B cell (primary cell): Measurements from ENCODE around the gene KRTDAP. TPM values are rescaled to one million over a fixed set of nuclear protein-coding genes. Genes with fewer than 3 reads are reported as not detected.

Source experiments
- ATAC-seq: fragments of 200-7000 bp; cut with Tn5 transposase; one replicate; pipeline ENCODE4 v1.10.0; 2021; ENCODE audit warnings: low read depth, mild to moderate bottlenecking, moderate number of reproducible peaks, moderate library complexity
- CTCF ChIA-PET: fragments of 350-600 bp; sonication (Branson Sonifier 250); formaldehyde crosslinking; loops from one replicate; lab custom pipeline; 2021; ENCODE audit warnings: antibody characterized with exemption, inconsistent platforms; lab: Charles Lee
- POLR2A ChIA-PET: fragments of 350-600 bp; sonication (Branson Sonifier 250); formaldehyde crosslinking; loops from one replicate; lab custom pipeline; 2021; ENCODE audit warnings: antibody characterized with exemption; lab: Charles Lee
- DNase-seq: peaks from one replicate; pipeline ENCODE4 v3.0.0; 2013
- H2AFZ ChIP-seq: 2 replicates; pipeline ENCODE4 v1.6.1; 2012; ENCODE audit warnings: mild to moderate bottlenecking, low read depth, low read length; ENCODE audit not compliant: insufficient read depth, poor library complexity, severe bottlenecking
- H3K27ac ChIP-seq, 2 donors: 1 replicate in 1 of 2; 2 replicates in 1 of 2; pipeline ENCODE4 v1.5.1; 2012 to 2013; ENCODE audit warnings: low read length in 2 of 2, mild to moderate bottlenecking in 2 of 2, moderate library complexity in 1 of 2
- H3K27me3 ChIP-seq, 4 experiments: fragments of 200-600 bp in 1 of 4; sonication (generic) in 1 of 4; replicated peaks in 1 of 4; 1 replicate in 2 of 4; 2 replicates in 2 of 4; pipeline versions ENCODE4 v1.6.1 to v1.7.0; 2013 to 2016; ENCODE audit warnings: low read length in 3 of 4, mild to moderate bottlenecking in 2 of 4, mixed read lengths in 1 of 4, moderate library complexity in 1 of 4; ENCODE audit not compliant: insufficient read depth in 4 of 4, control insufficient read depth in 3 of 4; ENCODE audit errors: control extremely low read depth in 1 of 4
- H3K36me3 ChIP-seq, 2 experiments: replicated peaks in 1 of 2; 1 replicate in 1 of 2; 2 replicates in 1 of 2; pipeline versions ENCODE4 v1.6.1 to v1.7.1; 2013; ENCODE audit warnings: low read length in 1 of 2; ENCODE audit not compliant: insufficient read depth in 2 of 2, control insufficient read depth in 1 of 2; ENCODE audit errors: control extremely low read depth in 1 of 2, extremely low read depth in 1 of 2
- H3K4me1 ChIP-seq, 2 donors: fragments of 200-600 bp in 1 of 2; sonication (generic) in 1 of 2; 1 replicate in 1 of 2; 2 replicates in 1 of 2; pipeline versions ENCODE4 v1.5.1 to v1.6.1; 2013 to 2017; ENCODE audit warnings: low read length in 2 of 2; ENCODE audit not compliant: control insufficient read depth in 2 of 2, insufficient read depth in 2 of 2
- H3K4me2 ChIP-seq: replicated peaks from 2 replicates; pipeline ENCODE3; 2012; ENCODE audit warnings: mild to moderate bottlenecking, low read depth, low read length; ENCODE audit not compliant: poor library complexity, severe bottlenecking
- H3K4me3 ChIP-seq, 5 experiments: fragments of 200-600 bp in 1 of 5; sonication (generic) in 1 of 5; 1 replicate in 3 of 5; 2 replicates in 2 of 5; pipeline versions ENCODE4 v1.5.1 to v1.7.0; 2011 to 2016; ENCODE audit warnings: low read length in 4 of 5, mild to moderate bottlenecking in 4 of 5, low read depth in 2 of 5, control low read depth in 1 of 5, moderate library complexity in 1 of 5; ENCODE audit not compliant: insufficient read depth in 1 of 5; ENCODE audit errors: control extremely low read depth in 1 of 5, extremely low read depth in 1 of 5
- H3K79me2 ChIP-seq: fragments of 200-600 bp; sonication (generic); one replicate; pipeline ENCODE4 v1.6.0; 2016; ENCODE audit warnings: low read length; ENCODE audit not compliant: control insufficient read depth, insufficient read depth
- H3K9ac ChIP-seq: fragments of 200-600 bp; sonication (generic); 2 replicates; pipeline ENCODE4 v1.6.1; 2017; ENCODE audit warnings: mild to moderate bottlenecking, low read length, moderate library complexity
- H3K9me3 ChIP-seq, 3 donors: one replicate each; pipeline versions ENCODE4 v1.6.1 to v1.7.1; 2013; ENCODE audit warnings: low read length in 2 of 3; ENCODE audit not compliant: control insufficient read depth in 2 of 3, insufficient read depth in 1 of 3; ENCODE audit errors: control extremely low read depth in 1 of 3
- H4K20me1 ChIP-seq: 2 replicates; pipeline ENCODE4 v1.6.0; 2012; ENCODE audit warnings: mild to moderate bottlenecking, low read length; ENCODE audit not compliant: insufficient read depth, control insufficient read depth, poor library complexity, severe bottlenecking
- H3K27ac Mint-ChIP-seq: one replicate; pipeline ENCODE4 v1.8.0; 2021; ENCODE audit warnings: mixed read lengths
- H3K27me3 Mint-ChIP-seq: one replicate; pipeline ENCODE4 v1.8.0; 2021; ENCODE audit warnings: mixed read lengths
- H3K4me1 Mint-ChIP-seq: one replicate; pipeline ENCODE4 v1.8.0; 2021; ENCODE audit warnings: mixed read lengths
- H3K4me3 Mint-ChIP-seq: one replicate; pipeline ENCODE4 v1.8.0; 2021; ENCODE audit warnings: mixed read lengths
- H3K9me3 Mint-ChIP-seq: one replicate; pipeline ENCODE4 v1.8.0; 2022; ENCODE audit warnings: mixed read lengths; ENCODE audit not compliant: insufficient read depth
- CTCF ChIP-seq: fragments of 200-600 bp; IDR thresholded peaks from one replicate; pipeline ENCODE4 v1.8.0; 2022; ENCODE audit warnings: antibody characterized with exemption, mild to moderate bottlenecking
- EZH2 ChIP-seq: IDR thresholded peaks from 2 replicates; pipeline ENCODE4 v1.6.1; 2012; ENCODE audit warnings: borderline replicate concordance, low read depth, mild to moderate bottlenecking, moderate library complexity, low read length; ENCODE audit not compliant: insufficient read depth, poor library complexity, severe bottlenecking
- WGBS: methylation state at CpG from one replicate; pipeline ENCODE4 v1.1.5; 2013; ENCODE audit warnings: missing lambda C conversion rate; ENCODE audit not compliant: insufficient coverage; 5-methylcytosine and 5-hydroxymethylcytosine counted together
- intact Hi-C: fragments of 100-400 bp; cut with micrococcal nuclease; formaldehyde crosslinking; loops from one replicate; pipeline ENCODE4 v1.10.0; 2022
- polyA plus RNA-seq: library from polyadenylated mRNA; depleted of rRNA; stranded (reverse); fragments of >200 nt; gene quantifications from 2 replicates; pipeline ENCODE4 v1.2.3, GENCODE V29; 2012
- total RNA-seq, 2 donors: library from RNA; stranded (reverse); fragments of 120-200 nt in 1 of 2; gene quantifications; 1 replicate in 1 of 2; 2 replicates in 1 of 2; pipeline versions ENCODE4 v1.2.3 to v1.2.4, GENCODE V29; 2013 to 2022

KRTDAP gene
- total and polyA plus RNA-seq, 2 donors (not counting 1 experiment from before 2014, with no cell fraction given), result not detected

- H4K20me1 ChIP-seq, result no peaks in the 10 kb centered on the region
- no peak for ATAC-seq
Observed at GRCh38 chr19:35488677-35489076, 1.6 kb downstream of the KRTDAP start.

More at GRCh38 chr19:35488677-35489076, 1.6 kb downstream of the KRTDAP start:
- TF ChIP-seq CTCF (no peak), EZH2 (no peak)
- H3K4me2 ChIP-seq, result no peak overlapping the region
- peaks cover 18 to 19% of the 10 kb centered on the region in 2 donors for H3K4me1 ChIP-seq
- ChIA-PET POLR2A (no interaction called here), CTCF (interaction anchor here (1.0 to 2.3 kb wide), 4 partner anchors 19 to 219 kb away, joined by 3 to 6 read pairs (median 4); partner anchors contain the start of gene USF2)
- DNase-seq, result no peak
- Mint-ChIP-seq H3K4me1 (peaks cover 12% of the 10 kb centered on the region), H3K27ac (no peak overlapping the region), H3K9me3 (no peaks in the 10 kb centered on the region), H3K27me3 (peaks cover 7% of the 10 kb centered on the region), H3K4me3 (no peak overlapping the region)
- no peaks in the 10 kb centered on the region for H3K9me3 ChIP-seq
- intact Hi-C loops, result no loop called here
- no peaks in the 10 kb centered on the region for H3K36me3 ChIP-seq
- no peak overlapping the region for H3K4me3 ChIP-seq
- WGBS, result 93% methylated on average over 12 of the region's 16 CpGs
- H3K9ac ChIP-seq, result no peak overlapping the region
- no peak overlapping the region for H3K27ac ChIP-seq
- H2AFZ ChIP-seq, result no peak overlapping the region
- H3K79me2 ChIP-seq, result no peaks in the 10 kb centered on the region
- H3K27me3 ChIP-seq, result peaks cover 0 to 5% (median 0%) of the 10 kb centered on the region in 4 experiments
